Activated T-cell treated with anti-CD3 and anti-CD28 coated beads, Interleukin-2, amount 50 U/mL, for 72 hours (primary cell): ENCODE results near the gene CFAP161. TPM values are rescaled to one million over a fixed set of nuclear protein-coding genes. Genes with fewer than 3 reads are reported as not detected.
"Not testable (repeated sequence)": the region's sequence is repeated elsewhere in the genome, so short reads cannot be mapped to it uniquely, and the experiment has no call there.

Experiments used
- ATAC-seq, 2 donors: fragments of 150-1000 bp; cut with Tn5 transposase; replicated peaks in 1 of 2; 2 replicates each; pipeline ENCODE4 v1.10.0; 2021; ENCODE audit warnings: moderate library complexity in 2 of 2, mild to moderate bottlenecking in 1 of 2
- DNase-seq, 2 donors: peaks; one replicate each; pipeline ENCODE4 v3.0.0; 2021 to 2022; ENCODE audit warnings: mixed read lengths in 1 of 2
- H3K27ac Mint-ChIP-seq: one replicate; pipeline ENCODE4 v1.8.0; 2022; ENCODE audit warnings: mild to moderate bottlenecking, moderate library complexity, mixed read lengths
- H3K27me3 Mint-ChIP-seq: one replicate; pipeline ENCODE4 v1.8.0; 2022; ENCODE audit warnings: low read depth, mixed read lengths
- H3K36me3 Mint-ChIP-seq, 2 donors: one replicate each; pipeline ENCODE4 v1.8.0; 2022; ENCODE audit warnings: mixed read lengths in 2 of 2, mild to moderate bottlenecking in 1 of 2; ENCODE audit not compliant: insufficient read depth in 2 of 2
- H3K4me1 Mint-ChIP-seq: one replicate; pipeline ENCODE4 v1.8.0; 2022; ENCODE audit warnings: low read depth, mixed read lengths
- H3K4me3 Mint-ChIP-seq, 2 donors: one replicate each; pipeline ENCODE4 v1.8.0; 2022; ENCODE audit warnings: mild to moderate bottlenecking in 2 of 2, mixed read lengths in 2 of 2, moderate library complexity in 2 of 2
- H3K9me3 Mint-ChIP-seq, 2 donors: one replicate each; pipeline ENCODE4 v1.8.0; 2022; ENCODE audit warnings: mixed read lengths in 2 of 2
- total RNA-seq, 2 donors: library from RNA; stranded (reverse); gene quantifications; one replicate each; pipeline ENCODE4 v1.2.3, GENCODE V29; 2022

Gene CFAP161
- total RNA-seq, 2 donors from 2014 or later: 0.48 TPM; not detected in 1

- no peaks in the 10 kb centered on the region for H3K4me1 Mint-ChIP-seq
- no peak for DNase-seq
- no peak overlapping the region for H3K4me3 Mint-ChIP-seq
- no peaks in the 10 kb centered on the region for H3K36me3 Mint-ChIP-seq
- H3K27ac Mint-ChIP-seq: no peak overlapping the region
- ATAC-seq: no peak
- peaks cover 7% of the 10 kb centered on the region for H3K27me3 Mint-ChIP-seq
- H3K9me3 Mint-ChIP-seq: no peaks in the 10 kb centered on the region
Measured at GRCh38 chr15:81152799-81153198, 18.7 kb downstream of the CFAP161 start.

- ATAC-seq (peak in 1 of 2 donors; percentile 23), DNase-seq (peak; percentile 7)
- H3K36me3 Mint-ChIP-seq: no peaks in the 10 kb centered on the region
- peaks cover 7% of the 10 kb centered on the region for H3K27me3 Mint-ChIP-seq
- no peak overlapping the region for H3K27ac Mint-ChIP-seq
- H3K4me1 Mint-ChIP-seq: peaks cover under 1% of the 10 kb centered on the region
- H3K9me3 Mint-ChIP-seq: no peaks in the 10 kb centered on the region
- H3K4me3 Mint-ChIP-seq: no peak overlapping the region
Measured at GRCh38 chr15:81155375-81156218, 21.5 kb downstream of the CFAP161 start.

- no peak for DNase-seq
- no peak overlapping the region for H3K4me3 Mint-ChIP-seq
- no peaks in the 10 kb centered on the region for H3K36me3 Mint-ChIP-seq
- peaks cover 8% of the 10 kb centered on the region for H3K4me1 Mint-ChIP-seq
- ATAC-seq: no peak
- no peaks in the 10 kb centered on the region for H3K9me3 Mint-ChIP-seq
- peaks cover 7% of the 10 kb centered on the region for H3K27me3 Mint-ChIP-seq
- no peak overlapping the region for H3K27ac Mint-ChIP-seq
Measured at GRCh38 chr15:81156324-81156723, 22.3 kb downstream of the CFAP161 start.

- no peak for DNase-seq
- H3K9me3 Mint-ChIP-seq: no peaks in the 10 kb centered on the region
- H3K36me3 Mint-ChIP-seq: no peaks in the 10 kb centered on the region
- H3K27me3 Mint-ChIP-seq: peaks cover 7% of the 10 kb centered on the region
- no peak overlapping the region for H3K4me3 Mint-ChIP-seq
- no peak overlapping the region for H3K27ac Mint-ChIP-seq
- ATAC-seq: no peak
- H3K4me1 Mint-ChIP-seq: peaks cover 18% of the 10 kb centered on the region
Measured at GRCh38 chr15:81157195-81157938, 23.3 kb downstream of the CFAP161 start.

GRCh38 chr15:81157939-81158223 lies 23.8 kb downstream of the CFAP161 start:
- Mint-ChIP-seq H3K27me3 (peaks cover 7% of the 10 kb centered on the region), H3K4me3 (no peak overlapping the region), H3K4me1 (peaks cover 21% of the 10 kb centered on the region), H3K36me3 (no peaks in the 10 kb centered on the region), H3K9me3 (no peaks in the 10 kb centered on the region), H3K27ac (no peak overlapping the region)
- DNase-seq (no peak), ATAC-seq (no peak)

GRCh38 chr15:81158561-81158960 lies 24.5 kb downstream of the CFAP161 start:
- H3K36me3 Mint-ChIP-seq, H3K27me3 Mint-ChIP-seq, ATAC-seq, H3K9me3 Mint-ChIP-seq, H3K27ac Mint-ChIP-seq, H3K4me3 Mint-ChIP-seq, DNase-seq: not testable (repeated sequence)
- H3K4me1 Mint-ChIP-seq: peaks cover 21% of the 10 kb centered on the region

GRCh38 chr15:81160312-81161159 lies 26.5 kb downstream of the CFAP161 start:
- Mint-ChIP-seq H3K36me3 (no peaks in the 10 kb centered on the region), H3K27me3 (peaks cover 7% of the 10 kb centered on the region), H3K4me3 (no peak overlapping the region), H3K27ac (no peak overlapping the region), H3K9me3 (no peaks in the 10 kb centered on the region), H3K4me1 (peaks cover 21% of the 10 kb centered on the region)
- DNase-seq (no peak), ATAC-seq (no peak)

GRCh38 chr15:81161160-81161673 lies 27.1 kb downstream of the CFAP161 start:
- Mint-ChIP-seq H3K4me3 (peak overlapping the region; percentile 3 to 38), H3K27ac (no peak overlapping the region), H3K9me3 (no peaks in the 10 kb centered on the region), H3K4me1 (peaks cover 21% of the 10 kb centered on the region), H3K36me3 (no peaks in the 10 kb centered on the region), H3K27me3 (peaks cover 7% of the 10 kb centered on the region)
- ATAC-seq: no peak
- no peak for DNase-seq

- H3K27me3 Mint-ChIP-seq: peaks cover 6% of the 10 kb centered on the region
- H3K4me1 Mint-ChIP-seq: peaks cover 21% of the 10 kb centered on the region
- DNase-seq (peak; percentile 5 to 6), ATAC-seq (peak; percentile 49 to 54)
- peak overlapping the region; percentile 3 for H3K27ac Mint-ChIP-seq
- peak overlapping the region; percentile 29 to 42 for H3K4me3 Mint-ChIP-seq
- H3K9me3 Mint-ChIP-seq: no peaks in the 10 kb centered on the region
- H3K36me3 Mint-ChIP-seq: no peaks in the 10 kb centered on the region
Measured at GRCh38 chr15:81161851-81162250, 27.8 kb downstream of the CFAP161 start.

GRCh38 chr15:81163961-81164800 lies 30.1 kb downstream of the CFAP161 start:
- Mint-ChIP-seq H3K27me3 (no peaks in the 10 kb centered on the region), H3K4me3 (no peak overlapping the region), H3K4me1 (peaks cover 26% of the 10 kb centered on the region), H3K36me3 (no peaks in the 10 kb centered on the region), H3K9me3 (no peaks in the 10 kb centered on the region), H3K27ac (no peak overlapping the region)
- no peak for ATAC-seq
- DNase-seq: no peak

- DNase-seq: no peak
- H3K27ac Mint-ChIP-seq: no peak overlapping the region
- H3K4me1 Mint-ChIP-seq: peaks cover 26% of the 10 kb centered on the region
- no peaks in the 10 kb centered on the region for H3K9me3 Mint-ChIP-seq
- no peaks in the 10 kb centered on the region for H3K27me3 Mint-ChIP-seq
- no peaks in the 10 kb centered on the region for H3K36me3 Mint-ChIP-seq
- H3K4me3 Mint-ChIP-seq: no peak overlapping the region
- no peak for ATAC-seq
Measured at GRCh38 chr15:81165535-81165934, 31.5 kb downstream of the CFAP161 start.

- Mint-ChIP-seq H3K27ac (no peak overlapping the region), H3K9me3 (no peaks in the 10 kb centered on the region), H3K36me3 (no peaks in the 10 kb centered on the region), H3K4me3 (no peak overlapping the region), H3K4me1 (peaks cover 14% of the 10 kb centered on the region), H3K27me3 (peaks cover 8% of the 10 kb centered on the region)
- DNase-seq (no peak), ATAC-seq (no peak)
Measured at GRCh38 chr15:81166636-81167305, 32.7 kb downstream of the CFAP161 start.
